ENCODE results near the gene NFE2L3.
A peak's percentile ranks its signal among the peaks of the same experiment; 100 is the strongest.
"Not testable (repeated sequence)": the region's sequence is repeated elsewhere in the genome, so short reads cannot be mapped to it uniquely, and the experiment has no call there.

NFE2L3 gene, protein sequence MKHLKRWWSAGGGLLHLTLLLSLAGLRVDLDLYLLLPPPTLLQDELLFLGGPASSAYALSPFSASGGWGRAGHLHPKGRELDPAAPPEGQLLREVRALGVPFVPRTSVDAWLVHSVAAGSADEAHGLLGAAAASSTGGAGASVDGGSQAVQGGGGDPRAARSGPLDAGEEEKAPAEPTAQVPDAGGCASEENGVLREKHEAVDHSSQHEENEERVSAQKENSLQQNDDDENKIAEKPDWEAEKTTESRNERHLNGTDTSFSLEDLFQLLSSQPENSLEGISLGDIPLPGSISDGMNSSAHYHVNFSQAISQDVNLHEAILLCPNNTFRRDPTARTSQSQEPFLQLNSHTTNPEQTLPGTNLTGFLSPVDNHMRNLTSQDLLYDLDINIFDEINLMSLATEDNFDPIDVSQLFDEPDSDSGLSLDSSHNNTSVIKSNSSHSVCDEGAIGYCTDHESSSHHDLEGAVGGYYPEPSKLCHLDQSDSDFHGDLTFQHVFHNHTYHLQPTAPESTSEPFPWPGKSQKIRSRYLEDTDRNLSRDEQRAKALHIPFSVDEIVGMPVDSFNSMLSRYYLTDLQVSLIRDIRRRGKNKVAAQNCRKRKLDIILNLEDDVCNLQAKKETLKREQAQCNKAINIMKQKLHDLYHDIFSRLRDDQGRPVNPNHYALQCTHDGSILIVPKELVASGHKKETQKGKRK

DNA sequence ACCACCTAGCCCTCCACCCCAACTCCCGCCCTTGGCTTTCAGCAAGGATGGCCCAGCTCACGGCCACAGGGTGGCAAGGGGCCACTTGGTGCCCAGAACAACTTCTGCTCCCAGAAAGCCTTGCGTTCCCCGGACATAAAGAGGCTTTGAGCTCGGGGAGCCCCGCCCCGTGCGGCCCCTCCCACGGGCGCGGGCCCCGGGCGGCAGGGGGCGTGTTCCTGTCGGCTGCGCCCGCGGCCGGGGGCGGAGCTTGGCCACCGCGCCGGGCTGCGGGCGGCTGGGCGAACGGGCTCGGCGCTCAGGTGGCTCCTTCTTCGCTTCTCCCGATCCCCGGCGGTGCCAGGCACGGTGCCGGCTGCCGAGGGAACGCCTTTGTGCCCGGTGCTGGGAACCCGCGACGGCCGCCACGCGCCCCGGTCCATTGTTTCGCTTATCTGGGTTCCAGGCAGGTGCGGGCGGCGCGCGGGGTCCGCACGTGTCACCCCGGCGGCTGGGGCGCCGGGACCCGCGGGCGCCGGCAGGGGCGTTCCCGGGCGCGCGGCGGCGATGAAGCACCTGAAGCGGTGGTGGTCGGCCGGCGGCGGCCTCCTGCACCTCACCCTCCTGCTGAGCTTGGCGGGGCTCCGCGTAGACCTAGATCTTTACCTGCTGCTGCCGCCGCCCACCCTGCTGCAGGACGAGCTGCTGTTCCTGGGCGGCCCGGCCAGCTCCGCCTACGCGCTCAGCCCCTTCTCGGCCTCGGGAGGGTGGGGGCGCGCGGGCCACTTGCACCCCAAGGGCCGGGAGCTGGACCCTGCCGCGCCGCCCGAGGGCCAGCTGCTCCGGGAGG lies at the start of gene NFE2L3:
TSS of gene NFE2L3 (plus strand) at position 246 of the 829 bp plus-strand sequence. CDS start at position 547, 301 bp downstream.
- peak; percentile 95 for DNase-seq

DNA sequence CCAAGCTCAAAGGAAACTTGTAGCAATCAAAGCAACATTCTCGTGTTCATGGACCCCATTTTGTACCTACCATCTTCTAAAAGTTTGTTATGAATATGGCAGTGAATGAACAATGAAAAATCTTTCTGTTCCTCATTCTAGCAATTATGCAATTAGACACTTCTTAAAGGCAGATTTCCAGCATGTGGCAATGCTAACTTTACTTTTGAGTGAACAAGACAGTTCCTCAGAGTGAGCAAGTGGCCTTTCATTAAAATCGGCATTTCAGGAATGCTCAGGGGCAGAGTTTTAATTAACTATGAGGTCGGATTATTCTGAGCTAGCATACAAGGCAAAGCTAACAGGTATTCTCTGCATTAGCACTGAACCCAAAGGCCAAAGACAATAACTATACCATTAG lies 48.4 kb upstream of the NFE2L3 start:
- peak; percentile 34 for DNase-seq

DNA sequence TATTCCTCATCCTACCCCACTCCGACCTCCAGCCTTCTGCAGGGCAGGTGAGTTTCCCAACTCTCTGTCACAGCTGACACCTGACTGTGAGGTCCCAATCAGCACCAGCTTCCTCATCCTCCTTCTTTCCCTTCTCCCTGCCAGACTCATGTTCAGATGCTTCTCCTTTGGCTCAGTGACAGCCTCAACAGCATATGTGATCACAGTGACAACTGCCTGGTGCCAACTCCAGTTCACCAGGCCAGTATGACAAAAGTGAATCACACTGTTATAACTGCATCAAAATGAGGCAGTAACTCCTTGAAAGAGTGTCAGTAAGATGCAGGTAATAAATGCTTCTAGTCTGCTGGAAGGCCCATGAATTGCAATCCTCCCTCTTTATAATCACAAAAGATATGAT lies 46.8 kb upstream of the NFE2L3 start:
- DNase-seq, result no peak

DNA sequence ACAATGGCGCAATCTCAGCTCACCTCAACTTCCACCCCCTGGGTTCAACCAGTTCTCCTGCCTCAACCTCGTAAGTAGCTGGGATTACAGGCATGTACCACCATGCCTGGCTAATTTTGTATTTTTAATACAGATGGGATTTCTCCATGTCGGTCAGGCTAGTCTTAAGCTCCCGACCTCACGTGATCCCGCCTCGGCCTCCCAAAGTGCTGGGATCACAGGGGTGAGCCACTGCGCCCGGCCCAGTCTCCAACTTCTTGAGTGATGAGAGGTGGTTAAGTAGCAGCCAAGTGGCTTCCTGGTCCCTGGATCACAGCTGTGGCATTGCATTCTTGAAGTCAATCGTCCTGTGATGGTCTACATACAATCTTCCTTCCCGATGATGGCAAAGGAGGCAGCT lies 46.1 kb upstream of the NFE2L3 start:
- DNase-seq, result no peak

DNA sequence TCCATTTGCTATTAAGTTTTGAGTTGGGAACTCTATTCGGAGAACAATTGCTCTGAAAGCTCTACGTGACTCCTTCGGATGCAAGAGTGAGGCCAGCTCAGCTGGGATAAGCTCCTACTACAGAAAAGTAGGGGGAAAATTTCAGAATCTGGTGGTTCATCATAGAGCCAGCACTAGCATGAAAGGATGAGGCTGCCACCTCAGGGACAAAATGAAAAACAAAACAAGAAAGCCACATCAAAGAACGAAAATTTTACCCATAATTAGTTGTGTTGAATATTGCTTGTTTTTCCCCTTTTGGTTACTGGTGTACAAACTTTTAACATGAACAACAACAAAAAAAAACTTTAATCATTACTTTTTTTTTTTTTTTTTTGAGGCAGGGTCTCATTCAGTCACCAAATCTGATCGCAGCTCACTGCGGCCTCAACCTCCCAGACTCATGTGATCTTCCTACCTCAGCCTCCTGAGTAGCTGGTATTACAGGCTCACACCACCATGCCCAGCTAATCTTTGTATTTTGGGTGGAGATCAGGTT lies 39.7 kb upstream of the NFE2L3 start:
- DNase-seq, result no peak

DNA sequence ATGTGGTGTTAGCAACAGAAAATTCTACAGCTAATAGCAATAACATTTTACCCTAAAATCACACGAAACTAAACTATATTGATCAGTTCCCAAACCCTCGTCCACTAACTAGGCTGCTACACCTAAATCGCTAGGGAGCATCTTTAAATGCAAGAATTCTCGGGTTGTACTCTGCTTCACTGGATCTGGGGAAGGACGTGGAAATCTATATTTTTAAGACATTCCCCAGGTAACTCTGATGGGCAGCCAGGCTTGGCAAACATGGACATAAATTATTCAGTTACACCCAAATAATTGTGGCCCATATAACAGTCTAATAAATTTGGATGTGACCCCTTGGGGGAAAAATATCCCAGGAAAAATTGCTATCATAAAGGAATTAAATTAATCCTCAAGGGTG lies 36.3 kb upstream of the NFE2L3 start:
- no peak for DNase-seq

DNA sequence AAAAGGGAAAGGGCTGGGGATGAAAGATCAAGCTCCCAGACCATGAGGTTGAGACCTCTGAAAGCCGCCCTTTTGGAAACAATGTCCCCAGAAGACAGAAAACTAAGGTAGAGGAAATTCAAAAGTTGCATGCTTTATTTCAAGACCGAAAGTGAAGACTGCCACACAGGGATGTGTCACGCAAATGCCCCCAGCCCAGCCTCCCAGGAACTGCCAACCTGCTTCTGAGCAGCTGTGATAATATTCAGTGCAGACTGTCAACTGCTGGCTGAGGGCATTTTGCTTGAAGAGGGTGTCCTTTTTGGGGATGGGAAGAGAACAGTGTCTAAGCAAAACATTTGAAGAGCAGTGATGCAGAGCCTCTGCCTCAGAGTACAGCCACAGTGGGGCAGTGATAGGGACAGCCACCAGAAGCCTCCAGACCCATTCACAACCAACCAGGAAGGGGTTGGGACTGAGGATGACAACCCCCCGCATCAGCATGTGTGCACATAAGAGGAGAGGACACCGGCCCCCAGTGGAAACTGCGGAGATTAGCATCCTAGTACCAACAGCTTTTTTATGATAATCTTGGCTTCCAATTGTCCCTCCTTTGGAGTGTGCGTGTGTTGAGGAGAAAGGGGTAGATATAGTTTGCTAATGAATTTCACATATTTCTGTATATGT lies 34.7 kb upstream of the NFE2L3 start:
- peak; percentile 48 for DNase-seq

DNA sequence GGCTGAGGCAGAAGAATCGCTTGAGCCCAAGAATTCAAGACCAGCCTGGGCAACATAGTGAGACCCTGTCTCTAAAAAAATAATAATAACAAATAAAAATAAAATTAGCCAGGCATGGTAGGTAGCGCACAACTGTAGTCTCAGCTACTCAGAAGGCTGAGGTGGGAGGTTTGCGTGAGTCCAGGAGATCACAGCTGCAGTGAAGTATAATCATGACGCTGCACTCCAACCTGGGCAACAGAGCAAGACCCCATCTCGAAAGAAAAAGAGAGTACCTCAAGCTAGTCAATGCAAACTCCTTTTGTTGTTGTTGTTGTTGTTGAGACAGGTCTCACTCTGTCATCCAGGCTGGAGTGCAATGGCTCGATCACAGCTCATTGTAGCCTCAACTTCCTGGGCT lies 34.0 kb upstream of the NFE2L3 start:
- no peak for DNase-seq

DNA sequence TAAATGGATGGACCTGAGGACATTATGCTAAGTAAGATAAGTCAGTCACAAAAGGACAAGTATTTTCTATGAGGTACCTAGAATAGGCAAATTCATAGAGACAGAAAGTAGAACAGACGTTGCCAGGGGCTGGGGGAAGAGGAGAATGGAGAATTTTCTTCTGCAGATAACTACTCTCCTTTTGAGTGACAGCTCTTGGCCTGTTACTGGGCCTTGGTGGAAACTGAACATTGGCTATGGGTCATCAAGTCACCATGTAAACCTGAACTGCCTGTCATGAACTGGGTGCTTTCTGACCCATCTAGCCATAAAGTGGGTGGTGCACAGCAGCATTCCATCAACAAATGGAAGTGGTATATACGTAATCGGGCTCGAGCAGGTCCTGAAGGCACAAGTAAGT lies 29.3 kb upstream of the NFE2L3 start:
- DNase-seq, result no peak

DNA sequence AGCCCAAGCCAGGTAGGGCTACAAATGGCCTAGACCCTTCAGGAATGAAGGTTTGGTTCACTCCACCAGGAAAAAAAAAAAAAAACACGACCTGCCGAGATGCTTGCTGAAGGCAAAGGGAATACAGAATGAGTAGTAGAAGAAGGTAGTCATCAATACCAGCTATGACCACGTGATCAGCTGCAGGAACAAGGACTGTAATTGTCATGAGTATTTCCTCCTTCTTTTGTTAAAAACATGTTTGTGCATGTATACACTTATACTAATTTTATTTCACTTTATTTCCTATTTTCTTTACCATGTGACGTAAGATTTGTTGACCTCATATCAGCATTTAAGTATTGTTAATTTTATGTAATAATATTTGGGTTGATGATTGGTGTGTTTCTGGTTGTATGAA lies 27.2 kb upstream of the NFE2L3 start:
- not testable (repeated sequence) for DNase-seq

DNA sequence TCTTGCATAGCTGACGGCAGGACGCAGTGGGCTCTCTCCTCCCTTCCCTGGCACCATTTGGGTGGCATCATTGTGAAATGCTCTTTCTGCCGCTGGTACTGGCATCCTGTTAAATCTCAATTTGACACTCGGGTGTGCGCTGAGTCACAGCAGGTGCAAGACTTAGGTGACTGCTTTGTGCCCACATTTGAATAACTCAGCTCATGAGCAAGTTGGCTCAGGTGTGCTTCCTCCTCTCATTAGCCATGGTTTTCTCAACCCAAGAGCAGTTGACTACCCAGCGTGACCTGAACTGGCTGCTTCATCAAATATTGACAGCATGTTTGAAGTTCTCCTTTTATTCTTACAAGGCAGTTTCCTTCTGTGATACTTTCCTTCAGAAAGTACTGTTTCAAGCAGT lies 24.6 kb upstream of the NFE2L3 start:
- no peak for DNase-seq

DNA sequence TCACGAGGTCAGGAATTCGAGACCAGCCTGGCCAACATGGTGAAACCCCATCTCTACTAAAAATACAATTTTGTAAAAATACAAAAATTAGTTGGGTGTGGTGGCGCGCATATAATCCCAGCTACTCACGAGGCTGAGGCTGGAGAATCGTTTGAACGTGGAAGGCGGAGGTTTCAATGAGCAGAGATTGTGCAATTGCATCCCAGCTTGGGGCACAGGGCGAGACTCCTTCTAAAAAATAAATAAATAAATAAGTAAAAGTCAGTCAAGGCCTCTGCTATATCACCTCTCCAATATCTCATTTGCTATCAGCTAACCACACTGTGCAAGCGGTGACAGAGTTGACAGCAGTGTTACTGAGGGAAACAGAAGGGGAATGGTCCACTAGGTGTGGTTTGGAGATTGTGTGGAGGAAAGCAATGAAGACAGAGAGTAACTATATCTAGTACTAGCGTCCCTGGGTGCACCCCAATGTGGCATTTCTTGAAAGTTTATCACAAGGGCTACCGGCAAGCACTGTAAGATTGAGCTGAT lies 20.9 kb upstream of the NFE2L3 start:
- DNase-seq, result peak; percentile 44

DNA sequence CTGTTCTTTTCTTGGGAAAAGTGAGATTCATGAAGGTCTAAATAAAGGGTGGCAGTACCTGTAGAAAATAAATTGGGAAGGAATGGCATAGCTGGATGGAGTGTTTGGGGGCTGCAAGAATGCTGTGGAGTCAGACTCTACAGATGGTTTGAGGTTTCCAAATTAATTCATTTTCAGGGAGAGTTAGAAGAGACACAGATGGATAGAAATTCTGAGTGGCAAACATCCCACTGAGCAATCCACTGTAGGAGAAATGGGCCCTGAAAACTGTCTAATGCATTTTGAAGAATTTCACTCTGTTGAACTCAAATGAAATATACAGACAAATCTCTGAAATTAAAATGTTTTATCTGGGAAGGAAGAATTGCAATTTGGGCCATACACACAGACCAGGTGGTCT lies 16.9 kb upstream of the NFE2L3 start:
- DNase-seq, result no peak

DNA sequence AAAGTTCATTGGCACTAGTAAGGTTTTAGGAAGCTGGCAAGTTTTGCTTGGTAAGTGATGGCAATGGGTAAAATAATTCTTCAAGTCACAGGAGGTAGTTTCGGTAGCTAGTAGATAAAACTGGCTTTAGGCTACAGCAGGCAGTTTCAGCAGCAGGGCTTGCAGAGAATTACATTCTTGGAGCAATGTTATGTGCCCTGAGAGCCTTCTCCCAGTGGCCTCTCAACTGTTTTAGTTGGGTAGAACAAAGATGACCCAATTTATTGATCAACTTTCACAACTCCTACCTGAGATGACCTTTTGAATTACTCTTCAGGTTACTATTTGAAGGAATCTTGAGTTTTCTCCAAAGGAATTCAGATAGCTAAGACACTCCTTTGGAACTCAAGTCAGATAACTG lies 16.4 kb upstream of the NFE2L3 start:
- no peak for DNase-seq

DNA sequence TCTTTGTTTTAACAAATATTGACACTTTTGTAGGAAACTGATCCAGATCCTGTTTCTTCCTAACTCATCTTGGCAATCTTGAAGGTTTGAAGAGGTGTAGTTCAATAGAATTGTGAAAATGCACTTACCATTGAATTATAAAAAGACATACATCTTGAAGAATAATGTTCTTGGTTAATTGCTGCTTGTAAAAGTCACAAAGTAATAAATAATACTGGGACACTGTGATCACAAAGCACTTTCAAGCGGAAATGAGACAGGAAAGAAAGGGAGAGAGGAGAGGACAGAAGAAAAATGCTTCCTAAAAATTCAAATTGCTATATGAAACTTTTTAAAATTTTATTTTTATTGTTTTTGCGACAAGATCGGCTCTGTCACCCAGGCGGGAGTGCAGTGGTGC lies 15.2 kb upstream of the NFE2L3 start:
- DNase-seq, result no peak

DNA sequence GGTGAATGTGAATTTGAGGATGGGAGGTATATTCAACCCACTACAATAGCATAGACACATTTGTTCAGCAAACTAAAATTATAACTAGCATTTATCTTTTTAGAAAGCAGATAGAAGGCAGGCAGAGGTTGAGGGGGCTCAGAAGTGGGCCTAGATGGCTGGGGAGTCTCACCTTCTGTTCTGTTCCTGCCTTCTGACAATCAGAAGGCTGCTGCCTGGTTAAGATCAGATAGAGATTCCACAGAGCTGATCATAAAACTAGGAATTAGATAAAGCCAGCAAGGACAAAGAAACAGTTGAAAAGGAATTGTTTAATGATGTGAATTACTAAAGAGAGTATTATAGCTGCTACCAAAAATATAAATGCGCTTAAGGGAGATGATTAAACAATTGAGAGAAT lies 11.6 kb upstream of the NFE2L3 start:
- DNase-seq, result no peak

DNA sequence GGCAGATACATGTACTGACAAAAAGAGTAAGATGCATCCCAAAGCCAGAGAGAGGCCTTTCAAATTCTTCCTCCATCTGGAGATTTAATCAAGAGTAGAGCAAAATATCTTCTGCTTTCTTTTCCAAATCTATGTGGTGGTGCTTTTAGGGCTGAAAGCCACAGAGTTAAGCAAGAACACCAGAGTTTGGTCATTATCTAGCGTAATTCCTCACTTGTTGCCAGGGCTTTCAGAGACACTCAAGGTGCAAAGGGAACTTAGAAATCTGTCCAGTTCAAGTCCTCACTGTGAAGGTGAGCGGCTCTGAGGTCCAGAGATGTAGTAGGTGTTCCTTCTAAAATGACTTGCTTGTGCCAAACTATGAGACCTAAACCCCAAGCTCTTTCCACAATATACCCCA lies 10.9 kb upstream of the NFE2L3 start:
- DNase-seq, result peak; percentile 65

DNA sequence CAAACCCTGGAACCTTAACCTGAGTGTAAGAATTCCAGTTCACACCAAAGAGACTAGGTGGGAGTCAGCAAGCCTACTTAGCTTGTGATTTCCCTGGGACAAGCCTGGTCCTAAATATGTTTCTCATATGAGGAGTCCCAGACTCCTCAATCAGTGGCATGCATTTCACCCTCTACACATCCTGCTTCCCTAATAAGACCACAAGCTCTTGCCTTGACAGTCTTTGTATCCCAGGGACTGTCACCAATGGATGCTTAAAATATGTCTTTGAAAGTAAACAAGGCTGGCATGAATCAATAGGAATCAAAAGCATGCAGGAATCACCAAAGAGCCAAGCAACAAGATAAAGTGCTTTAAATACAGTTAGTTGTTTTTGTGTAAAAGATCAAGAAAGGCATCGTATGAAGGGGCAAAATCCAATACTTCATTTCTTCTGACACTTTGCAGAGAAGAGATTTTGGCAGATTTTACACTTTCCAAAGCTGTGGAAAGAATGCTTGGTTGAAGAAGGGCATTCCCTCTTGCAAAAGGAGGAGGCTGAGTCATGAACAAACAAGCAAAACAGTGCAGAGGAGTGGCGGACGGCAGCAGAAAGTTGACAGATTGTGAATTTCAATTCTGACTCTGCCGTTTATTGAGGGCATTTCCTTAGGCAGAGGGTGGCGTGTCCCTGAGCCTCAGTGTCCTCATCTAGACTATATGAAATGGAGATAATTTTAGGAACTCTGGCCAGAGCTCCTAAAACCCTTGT lies 8.5 kb upstream of the NFE2L3 start:
- DNase-seq, result no peak

DNA sequence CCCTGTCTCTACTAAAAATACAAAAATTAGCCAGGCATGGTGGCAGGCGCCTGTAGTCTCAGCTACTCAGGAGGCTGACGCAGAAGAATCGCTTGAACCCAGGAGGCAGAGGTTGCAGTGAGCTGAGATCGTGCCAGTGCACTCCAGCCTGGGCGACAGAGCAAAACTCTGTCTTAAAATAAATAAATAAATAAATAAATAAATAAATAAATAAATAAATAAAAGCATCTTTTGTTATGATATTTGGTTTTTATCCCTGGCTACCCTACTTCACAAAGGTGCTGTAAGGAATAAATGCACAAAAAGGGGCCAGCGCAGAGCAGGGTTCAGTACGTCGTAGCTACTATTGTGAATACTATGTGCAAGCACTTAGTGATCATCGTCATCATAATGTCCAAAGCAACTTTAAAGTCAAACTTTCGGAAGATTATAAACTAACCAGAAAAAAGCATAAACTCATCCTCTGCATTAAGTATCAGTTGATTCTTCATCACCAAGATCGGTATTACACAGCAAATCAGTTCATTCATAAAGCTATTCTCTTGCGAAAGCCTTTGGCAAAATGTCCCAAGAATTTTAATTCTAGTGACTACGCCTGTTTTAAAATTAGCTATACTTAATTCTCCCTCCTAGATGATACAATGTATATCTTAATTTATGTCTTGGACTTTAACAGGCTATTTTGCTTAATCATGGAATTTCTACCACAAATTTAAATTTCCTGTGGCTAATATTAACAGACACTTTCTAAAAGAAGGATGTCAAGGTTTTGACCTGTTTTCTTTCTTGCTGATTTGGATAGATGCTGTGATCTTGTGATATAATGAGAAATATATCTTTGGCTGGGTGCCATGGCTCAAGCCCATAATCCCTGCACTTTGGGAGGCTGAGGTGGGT lies 7.6 kb upstream of the NFE2L3 start:
- DNase-seq, result no peak

DNA sequence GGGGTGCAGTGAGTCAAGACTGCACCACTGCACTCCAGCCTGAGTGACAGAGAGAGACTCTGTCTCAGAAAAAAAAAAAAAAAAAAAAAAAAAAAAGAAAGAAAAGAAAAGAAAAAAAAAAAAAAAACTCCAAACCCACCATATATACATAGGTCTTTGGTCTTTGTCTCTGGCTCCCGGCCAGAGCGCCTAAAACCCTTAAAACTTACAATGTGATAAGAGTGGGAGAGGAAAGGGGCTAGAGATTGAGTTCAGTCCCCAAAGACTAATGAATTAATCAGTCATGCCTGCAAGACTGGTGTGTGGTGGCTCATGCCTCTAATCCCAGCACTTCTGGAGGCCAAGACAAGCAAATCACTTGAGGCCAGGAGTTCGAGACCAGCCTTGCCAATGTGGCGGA lies 6.8 kb upstream of the NFE2L3 start:
- DNase-seq, result peak; percentile 56

DNA sequence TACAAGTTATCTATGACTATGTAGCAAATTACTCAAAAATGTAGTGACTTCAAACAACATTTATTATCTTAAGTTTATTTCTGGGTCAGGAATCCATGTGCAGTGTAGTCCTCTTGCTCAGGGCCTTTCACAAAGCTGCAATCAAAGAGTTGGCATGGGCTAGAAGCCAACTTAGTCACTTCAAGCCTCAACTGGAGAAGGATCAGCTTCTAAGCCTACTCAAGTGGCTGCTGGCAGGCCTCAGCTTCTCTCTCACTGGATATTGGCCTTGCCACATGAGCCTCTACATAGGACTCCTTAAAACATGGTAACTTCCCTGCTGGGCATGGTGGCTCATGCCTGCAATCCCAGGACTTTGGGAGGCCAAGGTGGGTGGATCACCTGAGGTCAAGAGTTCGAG lies 5.0 kb upstream of the NFE2L3 start:
- DNase-seq, result no peak
